ENCODE measurements around the gene TCN2. TPM values are rescaled to one million over a fixed set of nuclear protein-coding genes. Genes with fewer than 3 reads are reported as not detected.

TCN2 gene
- total RNA-seq, 1 donor from 2014 or later, result 2.7 TPM

DNA sequence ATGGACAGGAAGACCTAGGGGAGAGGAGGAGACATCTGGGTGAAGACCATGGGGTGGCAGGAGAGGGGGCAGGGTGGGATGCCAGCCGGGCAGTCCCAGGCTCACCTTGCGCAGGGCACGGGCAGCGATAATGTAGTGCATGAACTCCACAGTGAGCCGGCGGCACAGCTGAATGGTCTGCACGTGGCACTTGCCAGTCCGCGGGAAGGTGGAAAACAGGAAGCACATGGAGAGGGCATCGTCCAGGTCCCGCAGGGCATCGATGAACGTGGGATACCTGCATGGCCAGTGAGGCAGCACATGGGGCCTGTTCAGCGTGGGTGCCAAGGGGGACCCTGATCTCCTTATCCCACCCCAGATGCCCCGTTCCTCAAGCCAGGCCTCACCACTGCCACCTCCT lies 22.5 kb upstream of the TCN2 start:
- H3K4me2 ChIP-seq (ENCODE audit: low read length), result no peak overlapping the region
- H3K4me1 ChIP-seq (ENCODE audit: insufficient read depth, low read length), result no peaks in the 10 kb centered on the region
- H2AFZ ChIP-seq (ENCODE audit: low read depth, low read length), result no peak overlapping the region
- Mint-ChIP-seq H3K9me3 (ENCODE audit: unreplicated experiment) (no peaks in the 10 kb centered on the region), H3K4me3 (ENCODE audit: unreplicated experiment) (no peak overlapping the region), H3K36me3 (ENCODE audit: low read depth, unreplicated experiment) (peaks cover 6% of the 10 kb centered on the region), H3K27ac (ENCODE audit: unreplicated experiment) (no peak overlapping the region), H3K27me3 (ENCODE audit: low read depth, unreplicated experiment) (no peaks in the 10 kb centered on the region), H3K4me1 (ENCODE audit: low read depth, unreplicated experiment) (peaks cover 2% of the 10 kb centered on the region)
- no peak overlapping the region for H3K9ac ChIP-seq (ENCODE audit: low read length)
- TF ChIP-seq EZH2 (IDR thresholded peaks at IDR 0.05; ENCODE audit: insufficient read depth, low read length), result no peak
- TF ChIP-seq CTCF (IDR thresholded peaks at IDR 0.05; ENCODE audit: insufficient read depth, low read depth, low read length), result no peak
- DNase-seq (ENCODE audit: low read depth), result no peak
- H3K4me3 ChIP-seq (ENCODE audit: insufficient read depth, low read depth, low read length), result no peak overlapping the region
- FAIRE-seq, result no peak
- H4K20me1 ChIP-seq (ENCODE audit: insufficient read depth, low read length), result peaks cover 32% of the 10 kb centered on the region
- peaks cover 17% of the 10 kb centered on the region for H3K79me2 ChIP-seq (ENCODE audit: insufficient read depth, low read length)
- no peaks in the 10 kb centered on the region for H3K27me3 ChIP-seq (ENCODE audit: insufficient read depth, low read length)
- peaks cover 66% of the 10 kb centered on the region for H3K36me3 ChIP-seq (ENCODE audit: insufficient read depth, low read length)
- no peaks in the 10 kb centered on the region for H3K9me3 ChIP-seq (ENCODE audit: insufficient read depth, low read depth, low read length)
- H3K27ac ChIP-seq (ENCODE audit: low read depth, low read length), result no peak overlapping the region

GRCh38 chr22:30586414-30586813 lies 20.6 kb upstream of the TCN2 start:
- Histone ChIP-seq H3K27me3 (ENCODE audit: insufficient read depth, low read length) (no peaks in the 10 kb centered on the region), H3K9me3 (ENCODE audit: insufficient read depth, low read depth, low read length) (no peaks in the 10 kb centered on the region), H3K36me3 (ENCODE audit: insufficient read depth, low read length) (peaks cover 52% of the 10 kb centered on the region), H3K4me3 (ENCODE audit: insufficient read depth, low read depth, low read length) (no peak overlapping the region), H3K4me2 (ENCODE audit: low read length) (no peak overlapping the region), H3K9ac (ENCODE audit: low read length) (no peak overlapping the region), H3K4me1 (ENCODE audit: insufficient read depth, low read length) (peaks cover 11% of the 10 kb centered on the region), H2AFZ (ENCODE audit: low read depth, low read length) (no peak overlapping the region), H4K20me1 (ENCODE audit: insufficient read depth, low read length) (peaks cover 49% of the 10 kb centered on the region), H3K27ac (ENCODE audit: low read depth, low read length) (no peak overlapping the region), H3K79me2 (ENCODE audit: insufficient read depth, low read length) (peaks cover 37% of the 10 kb centered on the region)
- FAIRE-seq (no peak), DNase-seq (ENCODE audit: low read depth) (no peak)
- H3K9me3 Mint-ChIP-seq (ENCODE audit: unreplicated experiment), result no peaks in the 10 kb centered on the region
- no peak overlapping the region for H3K4me3 Mint-ChIP-seq (ENCODE audit: unreplicated experiment)
- TF ChIP-seq EZH2 (IDR thresholded peaks at IDR 0.05; ENCODE audit: insufficient read depth, low read length), result no peak
- no peak for TF ChIP-seq CTCF (IDR thresholded peaks at IDR 0.05; ENCODE audit: insufficient read depth, low read depth, low read length)
- H3K27me3 Mint-ChIP-seq (ENCODE audit: low read depth, unreplicated experiment), result no peaks in the 10 kb centered on the region
- H3K27ac Mint-ChIP-seq (ENCODE audit: unreplicated experiment), result no peak overlapping the region
- H3K36me3 Mint-ChIP-seq (ENCODE audit: low read depth, unreplicated experiment), result peaks cover 4% of the 10 kb centered on the region
- peaks cover 14% of the 10 kb centered on the region for H3K4me1 Mint-ChIP-seq (ENCODE audit: low read depth, unreplicated experiment)

DNA sequence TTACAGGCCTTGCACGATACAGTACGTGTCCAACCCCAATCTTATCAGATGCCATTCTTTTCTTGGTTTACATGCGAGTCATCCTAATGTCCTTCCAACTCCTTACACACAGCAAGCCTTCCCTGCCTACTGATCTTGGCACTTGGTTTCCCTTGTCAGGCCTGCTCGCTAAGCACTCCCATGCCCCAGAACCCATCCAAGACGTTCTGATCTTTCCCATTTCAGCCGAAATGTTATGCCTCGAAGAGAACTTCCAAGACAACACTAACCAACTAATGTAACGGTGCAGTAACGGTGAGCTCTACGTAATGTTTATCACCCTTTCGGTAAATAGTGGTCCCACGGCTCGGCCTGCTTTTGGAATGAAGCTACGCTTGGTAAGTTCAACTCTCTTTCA lies 15.8 kb upstream of the TCN2 start:
- H3K4me1 Mint-ChIP-seq (ENCODE audit: low read depth, unreplicated experiment), result peaks cover 12% of the 10 kb centered on the region
- H3K9ac ChIP-seq (ENCODE audit: low read length), result peak overlapping the region; percentile 99
- FAIRE-seq (peak; percentile 76), DNase-seq (ENCODE audit: low read depth) (peak; percentile 51)
- H2AFZ ChIP-seq (ENCODE audit: low read depth, low read length), result peak overlapping the region; percentile 47
- no peak overlapping the region for H3K27ac Mint-ChIP-seq (ENCODE audit: unreplicated experiment)
- peaks cover 25% of the 10 kb centered on the region for H4K20me1 ChIP-seq (ENCODE audit: insufficient read depth, low read length)
- no peaks in the 10 kb centered on the region for H3K36me3 Mint-ChIP-seq (ENCODE audit: low read depth, unreplicated experiment)
- no peaks in the 10 kb centered on the region for H3K9me3 ChIP-seq (ENCODE audit: insufficient read depth, low read depth, low read length)
- H3K4me3 Mint-ChIP-seq (ENCODE audit: unreplicated experiment), result no peak overlapping the region
- H3K4me1 ChIP-seq (ENCODE audit: insufficient read depth, low read length), result peaks cover 11% of the 10 kb centered on the region
- no peaks in the 10 kb centered on the region for H3K9me3 Mint-ChIP-seq (ENCODE audit: unreplicated experiment)
- H3K27me3 Mint-ChIP-seq (ENCODE audit: low read depth, unreplicated experiment), result peaks cover 8% of the 10 kb centered on the region
- peak overlapping the region; percentile 95 for H3K4me2 ChIP-seq (ENCODE audit: low read length)
- H3K4me3 ChIP-seq (ENCODE audit: insufficient read depth, low read depth, low read length), result peak overlapping the region; percentile 100
- H3K27me3 ChIP-seq (ENCODE audit: insufficient read depth, low read length), result peaks cover 3% of the 10 kb centered on the region
- peaks cover 34% of the 10 kb centered on the region for H3K79me2 ChIP-seq (ENCODE audit: insufficient read depth, low read length)
- TF ChIP-seq EZH2 (IDR thresholded peaks at IDR 0.05; ENCODE audit: insufficient read depth, low read length), result no peak
- TF ChIP-seq CTCF (IDR thresholded peaks at IDR 0.05; ENCODE audit: insufficient read depth, low read depth, low read length), result no peak
- H3K27ac ChIP-seq (ENCODE audit: low read depth, low read length), result peak overlapping the region; percentile 98
- peaks cover 30% of the 10 kb centered on the region for H3K36me3 ChIP-seq (ENCODE audit: insufficient read depth, low read length)
